ENCODE measurements around the gene RUSC1. TPM values are rescaled to one million over a fixed set of nuclear protein-coding genes. Genes with fewer than 3 reads are reported as not detected.

RUSC1 gene
- total RNA-seq, 1 experiment from 2014 or later = 69.2 TPM

- no peaks in the 10 kb centered on the region for H3K9me3 ChIP-seq (ENCODE audit: control insufficient read depth in 1 of 2, insufficient read depth in 1 of 2, low read depth in 1 of 2, low read length in 2 of 2)
- no peaks in the 10 kb centered on the region; a peak in 1 of 4 replicates for H3K4me1 ChIP-seq (ENCODE audit: control insufficient read depth in 1 of 2, insufficient read depth in 2 of 2, low read length in 2 of 2)
- no peak overlapping the region for H3K27ac ChIP-seq (ENCODE audit: low read depth, low read length)
- no peak overlapping the region for H3K4me2 ChIP-seq (ENCODE audit: low read length)
- no peaks in the 10 kb centered on the region for H3K79me2 ChIP-seq (ENCODE audit: insufficient read depth, low read length)
- ChIA-PET POLR2A (no interaction called here), RAD21 (ENCODE audit: low non-redundant PET in 1 of 2, low total read pairs in 2 of 2, uncharacterized antibody in 2 of 2, unreplicated experiment in 2 of 2) (no interaction called here), CTCF (no interaction called here)
- DNase-seq (ENCODE audit: low read depth, low spot score) = no peak
- H3K36me3 ChIP-seq (ENCODE audit: control insufficient read depth in 1 of 2, insufficient read depth in 2 of 2, low read length in 2 of 2) = no peaks in the 10 kb centered on the region
- no peak for ATAC-seq
- intact Hi-C loops (cut with micrococcal nuclease) = no loop called here
- TF ChIP-seq SRF (IDR thresholded peaks at IDR 0.05; ENCODE audit: low read depth) (no peak), ZBTB33 (IDR thresholded peaks at IDR 0.05; ENCODE audit: extremely low read depth, insufficient replicate concordance, low read length) (no peak), CBX3 (IDR thresholded peaks at IDR 0.05; ENCODE audit: low read depth) (no peak), ZNF274 (IDR thresholded peaks at IDR 0.05; ENCODE audit: low read depth, low read length) (no peak), REST (IDR thresholded peaks at IDR 0.05; ENCODE audit: low read depth) (no peak), FOSL1 (IDR thresholded peaks at IDR 0.05; ENCODE audit: low read depth) (no peak), CEBPB (IDR thresholded peaks at IDR 0.05; ENCODE audit: low read depth) (no peak), ELF1 (IDR thresholded peaks at IDR 0.05; ENCODE audit: borderline replicate concordance, low read depth) (no peak), SP1 (IDR thresholded peaks at IDR 0.05; ENCODE audit: low read depth) (no peak), ZFX (IDR thresholded peaks at IDR 0.05) (no peak), ATF3 (IDR thresholded peaks at IDR 0.05) (no peak), POLR2AphosphoS5 (IDR thresholded peaks at IDR 0.05; ENCODE audit: low read depth, low read length) (no peak), SIN3A (IDR thresholded peaks at IDR 0.05; ENCODE audit: low read depth) (no peak)
- no peak overlapping the region for H3K9ac ChIP-seq (ENCODE audit: low read length)
- no peaks in the 10 kb centered on the region for H3K9me2 ChIP-seq (ENCODE audit: insufficient read depth)
- no peaks in the 10 kb centered on the region for H3K27me3 ChIP-seq (ENCODE audit: insufficient read depth, low read length)
- no peaks in the 10 kb centered on the region for H4K20me1 ChIP-seq (ENCODE audit: insufficient read depth)
- no peak overlapping the region for H2AFZ ChIP-seq (ENCODE audit: low read depth, low read length, poor library complexity, severe bottlenecking)
- no TSS peak for BruUV-seq (replicated peaks)
- no peak overlapping the region for H3K4me3 ChIP-seq (replicated peaks in 1 of 2; ENCODE audit: low read depth in 1 of 2, low read length in 2 of 2)
These were observed 24.8 kb upstream of the RUSC1 start for GRCh38 chr1:155295942-155296267.

Measured in HCT116 (cell line).